ENCODE measurements around the gene BMPR1A.
A peak's percentile ranks its signal among the peaks of the same experiment; 100 is the strongest.

The BMPR1A gene

GRCh38 chr10:86710987-86711512 lies 45.4 kb upstream of the BMPR1A start:
- peaks cover 18% of the 10 kb centered on the region for H3K27me3 ChIP-seq (ENCODE audit: insufficient read depth, low read length, poor library complexity, severe bottlenecking)
- peak overlapping the region; percentile 76 for H3K9ac ChIP-seq (ENCODE audit: low read depth, low read length, poor library complexity, severe bottlenecking)
- H3K79me2 ChIP-seq (ENCODE audit: insufficient read depth, low read length) = no peaks in the 10 kb centered on the region
- no peaks in the 10 kb centered on the region for H3K9me3 ChIP-seq (ENCODE audit: insufficient read depth, low read depth, low read length)
- peaks cover 10% of the 10 kb centered on the region for H3K4me1 ChIP-seq (ENCODE audit: insufficient read depth, low read length, poor library complexity, severe bottlenecking)
- peak overlapping the region; percentile 97 for H2AFZ ChIP-seq (ENCODE audit: low read length)
- H3K4me3 ChIP-seq (ENCODE audit: low read length, poor library complexity, severe bottlenecking) = peak overlapping the region; percentile 77
- H3F3A ChIP-seq (ENCODE audit: low read depth) = no peaks in the 10 kb centered on the region
- H4K20me1 ChIP-seq (ENCODE audit: insufficient read depth, low read length, poor library complexity, severe bottlenecking) = no peaks in the 10 kb centered on the region
- no peaks in the 10 kb centered on the region for H3K9me2 ChIP-seq (replicated peaks; ENCODE audit: low read depth, low read length)
- H3K36me3 ChIP-seq (ENCODE audit: insufficient read depth, low read length) = no peaks in the 10 kb centered on the region
- peak; percentile 66 for TF ChIP-seq CTCF (conservative IDR thresholded peaks at IDR 0.05; ENCODE audit: low read length)
- TF ChIP-seq EZH2phosphoT487 (IDR thresholded peaks at IDR 0.05; ENCODE audit: borderline replicate concordance) = no peak
- H3K4me2 ChIP-seq (ENCODE audit: low read depth, low read length, poor library complexity, severe bottlenecking) = peak overlapping the region; percentile 80

- Histone ChIP-seq H3K27me3 (ENCODE audit: insufficient read depth, low read length, poor library complexity, severe bottlenecking) (peaks cover 18% of the 10 kb centered on the region), H3K9ac (ENCODE audit: low read depth, low read length, poor library complexity, severe bottlenecking) (peak overlapping the region; percentile 76), H3K4me2 (ENCODE audit: low read depth, low read length, poor library complexity, severe bottlenecking) (peak overlapping the region; percentile 80), H2AFZ (ENCODE audit: low read length) (peak overlapping the region; percentile 97), H3K36me3 (ENCODE audit: insufficient read depth, low read length) (no peaks in the 10 kb centered on the region), H3F3A (ENCODE audit: low read depth) (no peaks in the 10 kb centered on the region), H3K79me2 (ENCODE audit: insufficient read depth, low read length) (no peaks in the 10 kb centered on the region), H3K4me1 (ENCODE audit: insufficient read depth, low read length, poor library complexity, severe bottlenecking) (peaks cover 10% of the 10 kb centered on the region), H3K4me3 (ENCODE audit: low read length, poor library complexity, severe bottlenecking) (peak overlapping the region; percentile 77), H3K9me2 (replicated peaks; ENCODE audit: low read depth, low read length) (no peaks in the 10 kb centered on the region), H3K9me3 (ENCODE audit: insufficient read depth, low read depth, low read length) (no peaks in the 10 kb centered on the region), H4K20me1 (ENCODE audit: insufficient read depth, low read length, poor library complexity, severe bottlenecking) (no peaks in the 10 kb centered on the region)
- TF ChIP-seq EZH2phosphoT487 (IDR thresholded peaks at IDR 0.05; ENCODE audit: borderline replicate concordance) = no peak
- TF ChIP-seq CTCF (conservative IDR thresholded peaks at IDR 0.05; ENCODE audit: low read length) = no peak
Measured at GRCh38 chr10:86711513-86712316, 44.7 kb upstream of the BMPR1A start.

GRCh38 chr10:86712317-86712707 lies 44.1 kb upstream of the BMPR1A start:
- Histone ChIP-seq H3K4me2 (ENCODE audit: low read depth, low read length, poor library complexity, severe bottlenecking) (peak overlapping the region; percentile 80), H4K20me1 (ENCODE audit: insufficient read depth, low read length, poor library complexity, severe bottlenecking) (no peaks in the 10 kb centered on the region), H2AFZ (ENCODE audit: low read length) (peak overlapping the region; percentile 97), H3K9me3 (ENCODE audit: insufficient read depth, low read depth, low read length) (no peaks in the 10 kb centered on the region), H3K79me2 (ENCODE audit: insufficient read depth, low read length) (no peaks in the 10 kb centered on the region), H3K9me2 (replicated peaks; ENCODE audit: low read depth, low read length) (no peaks in the 10 kb centered on the region), H3K9ac (ENCODE audit: low read depth, low read length, poor library complexity, severe bottlenecking) (peak overlapping the region; percentile 76), H3K4me1 (ENCODE audit: insufficient read depth, low read length, poor library complexity, severe bottlenecking) (peaks cover 10% of the 10 kb centered on the region), H3K27me3 (ENCODE audit: insufficient read depth, low read length, poor library complexity, severe bottlenecking) (peaks cover 18% of the 10 kb centered on the region), H3F3A (ENCODE audit: low read depth) (no peaks in the 10 kb centered on the region), H3K36me3 (ENCODE audit: insufficient read depth, low read length) (no peaks in the 10 kb centered on the region), H3K4me3 (ENCODE audit: low read length, poor library complexity, severe bottlenecking) (peak overlapping the region; percentile 77)
- TF ChIP-seq CTCF (conservative IDR thresholded peaks at IDR 0.05; ENCODE audit: low read length) = no peak; the same call in 1 of the 2 replicates
- no peak for TF ChIP-seq EZH2phosphoT487 (IDR thresholded peaks at IDR 0.05; ENCODE audit: borderline replicate concordance)

Measured in Loucy (cell line).